GM10266 (cell line): ENCODE results near the gene FNBP1L.

ENCODE experiments used
- DNase-seq: peaks from one replicate; pipeline ENCODE4 v3.0.0; 2012; ENCODE audit errors: extremely low spot score
- CTCF ChIP-seq: IDR thresholded peaks from 2 replicates; pipeline ENCODE4 v1.5.1; 2012; ENCODE audit warnings: mild to moderate bottlenecking, low read depth; ENCODE audit not compliant: control insufficient read depth, insufficient read depth; ENCODE audit errors: missing control alignments

FNBP1L gene

GRCh38 chr1:93516164-93516563 lies 68.2 kb downstream of the FNBP1L start:
- TF ChIP-seq CTCF: no peak
- DNase-seq: no peak

GRCh38 chr1:93518516-93518915 lies 70.6 kb downstream of the FNBP1L start:
- DNase-seq: no peak
- TF ChIP-seq CTCF: no peak

- DNase-seq: no peak
- TF ChIP-seq CTCF: no peak
Observed at GRCh38 chr1:93519199-93519829, 71.4 kb downstream of the FNBP1L start.

- no peak for TF ChIP-seq CTCF
- no peak for DNase-seq
Observed at GRCh38 chr1:93521618-93522017, 73.7 kb downstream of the FNBP1L start.

GRCh38 chr1:93522721-93523120 lies 74.8 kb downstream of the FNBP1L start:
- TF ChIP-seq CTCF: no peak
- no peak for DNase-seq

- no peak for TF ChIP-seq CTCF
- DNase-seq: no peak
Observed at GRCh38 chr1:93525431-93525830, 77.5 kb downstream of the FNBP1L start.

- no peak for TF ChIP-seq CTCF
- no peak for DNase-seq
Observed at GRCh38 chr1:93526431-93526830, 78.5 kb downstream of the FNBP1L start.
